HepG2 (cell line): ENCODE data around the gene ABCF1. TPM values are rescaled to one million over a fixed set of nuclear protein-coding genes. Genes with fewer than 3 reads are reported as not detected.

Experiments
- ATM ChIP-seq: fragments of 450-650 bp; IDR thresholded peaks from 2 replicates; pipeline ENCODE4 v1.7.1; 2017; ENCODE audit warnings: mild to moderate bottlenecking, borderline replicate concordance
- E2F2 ChIP-seq: sonication (generic); formaldehyde crosslinking; IDR thresholded peaks from 2 replicates; pipeline ENCODE4 v1.4.0; 2020; ENCODE audit warnings: missing genetic modification reagents, borderline replicate concordance
- FOXO1 ChIP-seq: sonication (generic); formaldehyde crosslinking; IDR thresholded peaks from 2 replicates; pipeline ENCODE4 v1.4.0; 2020; ENCODE audit warnings: missing genetic modification reagents
- GLI4 ChIP-seq: sonication (generic); formaldehyde crosslinking; IDR thresholded peaks from 2 replicates; pipeline ENCODE4 v1.5.1; 2020; ENCODE audit warnings: missing genetic modification reagents, mild to moderate bottlenecking, moderate library complexity, borderline replicate concordance
- HNRNPK ChIP-seq: fragments of 200-400 bp; formaldehyde crosslinking; IDR thresholded peaks from 2 replicates; pipeline ENCODE4 v1.6.1; 2018; ENCODE audit warnings: low read length, low read depth, moderate library complexity, mild to moderate bottlenecking; ENCODE audit not compliant: poor library complexity, severe bottlenecking
- MLXIP ChIP-seq: sonication (generic); formaldehyde crosslinking; IDR thresholded peaks from 2 replicates; pipeline ENCODE4 v1.9.0; 2021; ENCODE audit warnings: missing genetic modification reagents, borderline replicate concordance
- MTA1 ChIP-seq: sonication (generic); formaldehyde crosslinking; IDR thresholded peaks from 2 replicates; pipeline ENCODE4 v1.4.0; 2020; ENCODE audit warnings: missing genetic modification reagents, mild to moderate bottlenecking, borderline replicate concordance
- NCOA1 ChIP-seq: sonication (generic); formaldehyde crosslinking; IDR thresholded peaks from 2 replicates; pipeline ENCODE4 v1.9.0; 2021; ENCODE audit warnings: missing genetic modification reagents
- SRF ChIP-seq: IDR thresholded peaks from 2 replicates; pipeline ENCODE4 v1.6.1; 2011; ENCODE audit warnings: mild to moderate bottlenecking, low read depth, low read length, moderate library complexity
- TRIM24 ChIP-seq: sonication (generic); formaldehyde crosslinking; IDR thresholded peaks from 2 replicates; pipeline ENCODE4 v1.8.0; 2022; ENCODE audit warnings: mild to moderate bottlenecking, missing genetic modification reagents
- ZFP36L2 ChIP-seq: sonication (generic); formaldehyde crosslinking; IDR thresholded peaks from 2 replicates; pipeline ENCODE4 v1.4.0; 2020; ENCODE audit warnings: missing genetic modification reagents
- ZFX ChIP-seq: sonication (generic); formaldehyde crosslinking; IDR thresholded peaks from 2 replicates; pipeline ENCODE4 v1.4.0; 2020; ENCODE audit warnings: mild to moderate bottlenecking, low read depth, missing genetic modification reagents, moderate library complexity
- ZMYM4 ChIP-seq: sonication (generic); formaldehyde crosslinking; IDR thresholded peaks from 2 replicates; pipeline ENCODE4 v1.8.1; 2023; ENCODE audit warnings: mild to moderate bottlenecking, missing genetic modification reagents
- ZNF766 ChIP-seq: sonication (generic); formaldehyde crosslinking; IDR thresholded peaks from 2 replicates; pipeline ENCODE4 v1.5.0; 2020; ENCODE audit warnings: missing genetic modification reagents, borderline replicate concordance
- polyA plus RNA-seq, 8 experiments: library from polyadenylated mRNA; depleted of rRNA in 3 of 8; stranded (reverse) in 7 of 8; unstranded in 1 of 8; fragments of >200 nt; fragmentation: Illumina TruSeq in 4 of 8; extraction: Trizol in 4 of 8; gene quantifications; 2 replicates each; pipeline versions ENCODE4 v1.2.1 to v1.2.3, GENCODE V29; 2011 to 2016; ENCODE audit warnings: low read depth in 4 of 8, missing spikeins in 1 of 8, mixed read lengths in 1 of 8; ENCODE audit not compliant: insufficient read depth in 1 of 8
- total RNA-seq, 5 experiments: library from RNA; depleted of rRNA; stranded (reverse); fragments of >200 nt; fragmentation: Illumina TruSeq; extraction: Trizol; gene quantifications; 2 replicates each; pipeline ENCODE4 v1.2.3, GENCODE V29; 2016; ENCODE audit warnings: low read depth in 1 of 5
- TF ChIP-seq, protein P1 (sequence below): sonication (generic); formaldehyde crosslinking; IDR thresholded peaks from 2 replicates; pipeline ENCODE4 v1.5.0; 2020; ENCODE audit warnings: missing genetic modification reagents, mild to moderate bottlenecking, borderline replicate concordance
- TF ChIP-seq, protein P2 (sequence below): sonication (generic); formaldehyde crosslinking; IDR thresholded peaks from 2 replicates; pipeline ENCODE4 v1.5.0; 2020; ENCODE audit warnings: mild to moderate bottlenecking, missing genetic modification reagents, moderate library complexity
- TF ChIP-seq, protein P3 (sequence below): sonication (generic); formaldehyde crosslinking; IDR thresholded peaks from 2 replicates; pipeline ENCODE4 v1.4.0; 2020; ENCODE audit warnings: mild to moderate bottlenecking, low read depth, missing genetic modification reagents
- TF ChIP-seq, protein P4 (sequence below): sonication (generic); formaldehyde crosslinking; conservative IDR thresholded peaks from 2 replicates; pipeline ENCODE4 v1.4.0; 2020; ENCODE audit warnings: missing genetic modification reagents

The ABCF1 gene
- total and polyA plus RNA-seq, 2 of the 13 experiments (the other 11 are each of a cell fraction or from before 2014, with no cell fraction given): 25.4 to 98.9 TPM

- TF ChIP-seq, protein P1, sequence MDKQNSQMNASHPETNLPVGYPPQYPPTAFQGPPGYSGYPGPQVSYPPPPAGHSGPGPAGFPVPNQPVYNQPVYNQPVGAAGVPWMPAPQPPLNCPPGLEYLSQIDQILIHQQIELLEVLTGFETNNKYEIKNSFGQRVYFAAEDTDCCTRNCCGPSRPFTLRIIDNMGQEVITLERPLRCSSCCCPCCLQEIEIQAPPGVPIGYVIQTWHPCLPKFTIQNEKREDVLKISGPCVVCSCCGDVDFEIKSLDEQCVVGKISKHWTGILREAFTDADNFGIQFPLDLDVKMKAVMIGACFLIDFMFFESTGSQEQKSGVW (CRISPR knock-in tag): no peak
- 0 out of 2 replicates have a peak, but pooled peaks have one; percentile 27 for TF ChIP-seq ZMYM4 (CRISPR knock-in tag)
- no peak for TF ChIP-seq ZFX
- TF ChIP-seq, protein P2, sequence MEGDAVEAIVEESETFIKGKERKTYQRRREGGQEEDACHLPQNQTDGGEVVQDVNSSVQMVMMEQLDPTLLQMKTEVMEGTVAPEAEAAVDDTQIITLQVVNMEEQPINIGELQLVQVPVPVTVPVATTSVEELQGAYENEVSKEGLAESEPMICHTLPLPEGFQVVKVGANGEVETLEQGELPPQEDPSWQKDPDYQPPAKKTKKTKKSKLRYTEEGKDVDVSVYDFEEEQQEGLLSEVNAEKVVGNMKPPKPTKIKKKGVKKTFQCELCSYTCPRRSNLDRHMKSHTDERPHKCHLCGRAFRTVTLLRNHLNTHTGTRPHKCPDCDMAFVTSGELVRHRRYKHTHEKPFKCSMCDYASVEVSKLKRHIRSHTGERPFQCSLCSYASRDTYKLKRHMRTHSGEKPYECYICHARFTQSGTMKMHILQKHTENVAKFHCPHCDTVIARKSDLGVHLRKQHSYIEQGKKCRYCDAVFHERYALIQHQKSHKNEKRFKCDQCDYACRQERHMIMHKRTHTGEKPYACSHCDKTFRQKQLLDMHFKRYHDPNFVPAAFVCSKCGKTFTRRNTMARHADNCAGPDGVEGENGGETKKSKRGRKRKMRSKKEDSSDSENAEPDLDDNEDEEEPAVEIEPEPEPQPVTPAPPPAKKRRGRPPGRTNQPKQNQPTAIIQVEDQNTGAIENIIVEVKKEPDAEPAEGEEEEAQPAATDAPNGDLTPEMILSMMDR (CRISPR knock-in tag): peak; percentile 38; the same call in 1 of the 2 replicates
- TF ChIP-seq MLXIP (CRISPR knock-in tag): no peak
- no peak for TF ChIP-seq TRIM24 (CRISPR knock-in tag)
- TF ChIP-seq, protein P3, sequence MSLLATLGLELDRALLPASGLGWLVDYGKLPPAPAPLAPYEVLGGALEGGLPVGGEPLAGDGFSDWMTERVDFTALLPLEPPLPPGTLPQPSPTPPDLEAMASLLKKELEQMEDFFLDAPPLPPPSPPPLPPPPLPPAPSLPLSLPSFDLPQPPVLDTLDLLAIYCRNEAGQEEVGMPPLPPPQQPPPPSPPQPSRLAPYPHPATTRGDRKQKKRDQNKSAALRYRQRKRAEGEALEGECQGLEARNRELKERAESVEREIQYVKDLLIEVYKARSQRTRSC (CRISPR knock-in tag): no peak
- no peak for TF ChIP-seq ZFP36L2
- TF ChIP-seq ATM: no peak
- peak; percentile 1 for TF ChIP-seq HNRNPK
- TF ChIP-seq ZNF766 (CRISPR knock-in tag): no peak
- TF ChIP-seq, protein P4, sequence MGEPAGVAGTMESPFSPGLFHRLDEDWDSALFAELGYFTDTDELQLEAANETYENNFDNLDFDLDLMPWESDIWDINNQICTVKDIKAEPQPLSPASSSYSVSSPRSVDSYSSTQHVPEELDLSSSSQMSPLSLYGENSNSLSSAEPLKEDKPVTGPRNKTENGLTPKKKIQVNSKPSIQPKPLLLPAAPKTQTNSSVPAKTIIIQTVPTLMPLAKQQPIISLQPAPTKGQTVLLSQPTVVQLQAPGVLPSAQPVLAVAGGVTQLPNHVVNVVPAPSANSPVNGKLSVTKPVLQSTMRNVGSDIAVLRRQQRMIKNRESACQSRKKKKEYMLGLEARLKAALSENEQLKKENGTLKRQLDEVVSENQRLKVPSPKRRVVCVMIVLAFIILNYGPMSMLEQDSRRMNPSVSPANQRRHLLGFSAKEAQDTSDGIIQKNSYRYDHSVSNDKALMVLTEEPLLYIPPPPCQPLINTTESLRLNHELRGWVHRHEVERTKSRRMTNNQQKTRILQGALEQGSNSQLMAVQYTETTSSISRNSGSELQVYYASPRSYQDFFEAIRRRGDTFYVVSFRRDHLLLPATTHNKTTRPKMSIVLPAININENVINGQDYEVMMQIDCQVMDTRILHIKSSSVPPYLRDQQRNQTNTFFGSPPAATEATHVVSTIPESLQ (CRISPR knock-in tag): no peak
- TF ChIP-seq MTA1: no peak
- peak; percentile 54; the same call in 1 of the 2 replicates for TF ChIP-seq E2F2 (CRISPR knock-in tag)
- TF ChIP-seq NCOA1: peak; percentile 68; the same call in 1 of the 2 replicates
- no peak for TF ChIP-seq SRF
- peak; percentile 36; the same call in 1 of the 2 replicates for TF ChIP-seq FOXO1 (CRISPR knock-in tag)
- TF ChIP-seq GLI4 (CRISPR knock-in tag): 0 out of 2 replicates have a peak, but pooled peaks have one; percentile 54
These were observed 16.1 kb upstream of the ABCF1 start (continued) for GRCh38 chr6:30554962-30555815.
